Keratinocyte (primary cell): ENCODE results near the gene SLC30A3. TPM values are rescaled to one million over a fixed set of nuclear protein-coding genes. Genes with fewer than 3 reads are reported as not detected.

ENCODE experiments used
- DNase-seq: peaks from one replicate; pipeline ENCODE4 v3.0.0-alpha.2; 2011; ENCODE audit warnings: low read depth, missing footprints, low spot score
- FAIRE-seq: peaks from 2 replicates; lab custom pipeline; 2011; peaks lifted over from hg19 to GRCh38; lab: Jason Lieb, UNC
- H2AFZ ChIP-seq: 2 replicates; pipeline ENCODE4 v1.6.0; 2012; ENCODE audit warnings: low read length, control low read depth, inconsistent platforms; ENCODE audit not compliant: control insufficient read depth
- H3K27ac ChIP-seq: 2 replicates; pipeline ENCODE4 v1.5.1; 2011; ENCODE audit warnings: low read length; ENCODE audit not compliant: control insufficient read depth, insufficient read depth
- H3K27me3 ChIP-seq: 3 replicates; pipeline ENCODE4 v1.6.0; 2011; ENCODE audit warnings: low read length; ENCODE audit not compliant: control insufficient read depth, insufficient read depth; ENCODE audit errors: extremely low read depth
- H3K36me3 ChIP-seq, 2 experiments: 2 replicates in 1 of 2; 3 replicates in 1 of 2; pipeline ENCODE4 v1.5.1; 2011; ENCODE audit warnings: low read length in 2 of 2, mild to moderate bottlenecking in 1 of 2; ENCODE audit not compliant: control insufficient read depth in 2 of 2, insufficient read depth in 2 of 2; ENCODE audit errors: extremely low read depth in 1 of 2
- H3K4me1 ChIP-seq: 3 replicates; pipeline ENCODE4 v1.5.1; 2011; ENCODE audit warnings: low read length; ENCODE audit not compliant: control insufficient read depth, insufficient read depth; ENCODE audit errors: extremely low read depth
- H3K4me2 ChIP-seq: 3 replicates; pipeline ENCODE4 v1.6.0; 2011; ENCODE audit warnings: low read depth, low read length; ENCODE audit not compliant: control insufficient read depth, insufficient read depth; ENCODE audit errors: extremely low read depth
- H3K4me3 ChIP-seq, 3 experiments: fragments of 200-600 bp in 1 of 3; sonication (generic) in 1 of 3; 2 replicates in 2 of 3; 3 replicates in 1 of 3; pipeline ENCODE4 v1.5.1; 2011 to 2016; ENCODE audit warnings: low read length in 3 of 3, mild to moderate bottlenecking in 3 of 3, control low read depth in 2 of 3, inconsistent platforms in 1 of 3, low read depth in 1 of 3, mixed read lengths in 1 of 3, mixed run types in 1 of 3, moderate library complexity in 1 of 3; ENCODE audit not compliant: control insufficient read depth in 2 of 3, insufficient read depth in 2 of 3; ENCODE audit errors: extremely low read depth in 1 of 3
- H3K79me2 ChIP-seq: 2 replicates; pipeline ENCODE4 v1.6.0; 2012; ENCODE audit warnings: low read length; ENCODE audit not compliant: control insufficient read depth, insufficient read depth
- H3K9ac ChIP-seq: 3 replicates; pipeline ENCODE4 v1.6.0; 2011; ENCODE audit warnings: low read length; ENCODE audit not compliant: control insufficient read depth, insufficient read depth; ENCODE audit errors: extremely low read depth
- H3K9me1 ChIP-seq: 3 replicates; pipeline ENCODE4 v1.6.0; 2011; ENCODE audit warnings: low read length; ENCODE audit not compliant: control insufficient read depth, insufficient read depth; ENCODE audit errors: extremely low read depth
- H3K9me3 ChIP-seq: 2 replicates; pipeline ENCODE4 v1.5.1; 2012; ENCODE audit warnings: low read depth, low read length; ENCODE audit not compliant: control insufficient read depth
- H4K20me1 ChIP-seq: 3 replicates; pipeline ENCODE4 v1.6.0; 2011; ENCODE audit warnings: low read length; ENCODE audit not compliant: control insufficient read depth, insufficient read depth; ENCODE audit errors: extremely low read depth
- EZH2 ChIP-seq: IDR thresholded peaks from one replicate; pipeline ENCODE4 v1.6.1; 2012; ENCODE audit warnings: inconsistent platforms, mild to moderate bottlenecking, low read length, moderate library complexity
- dilution Hi-C: fragments of 300-500 bp; cut with MboI; formaldehyde crosslinking; loops from one replicate; pipeline ENCODE4 v1.7.0; 2020; ENCODE audit warnings: low sequenced_read_pairs; ENCODE audit not compliant: extremely low pct_ligation_motif_present
- polyA plus RNA-seq, 5 experiments: library from polyadenylated mRNA; depleted of rRNA in 3 of 5; stranded (reverse) in 3 of 5; stranded (forward) in 1 of 5; unstranded in 1 of 5; fragments of >200 nt; gene quantifications; 1 replicate in 1 of 5; 2 replicates in 3 of 5; 3 replicates in 1 of 5; pipeline versions ENCODE4 v1.2.1 to v1.2.3, GENCODE V29; 2011 to 2012; ENCODE audit warnings: missing spikeins in 2 of 5, low read depth in 1 of 5, low replicate concordance in 1 of 5
- TF ChIP-seq, protein P1 (sequence below), 3 experiments: IDR thresholded peaks in 1 of 3; conservative IDR thresholded peaks in 1 of 3; optimal IDR thresholded peaks in 1 of 3; 2 replicates in 2 of 3; 3 replicates in 1 of 3; pipeline versions ENCODE3 to v1.5.1; 2011; ENCODE audit warnings: low read length in 3 of 3, mild to moderate bottlenecking in 3 of 3, moderate library complexity in 2 of 3, control low read depth in 1 of 3, inconsistent platforms in 1 of 3; ENCODE audit not compliant: insufficient read depth in 2 of 3; ENCODE audit errors: extremely low read depth in 1 of 3

SLC30A3 gene
- polyA plus RNA-seq, 1 donor (not counting 4 experiments of a cell fraction or from before 2014, with no cell fraction given): not detected

DNA sequence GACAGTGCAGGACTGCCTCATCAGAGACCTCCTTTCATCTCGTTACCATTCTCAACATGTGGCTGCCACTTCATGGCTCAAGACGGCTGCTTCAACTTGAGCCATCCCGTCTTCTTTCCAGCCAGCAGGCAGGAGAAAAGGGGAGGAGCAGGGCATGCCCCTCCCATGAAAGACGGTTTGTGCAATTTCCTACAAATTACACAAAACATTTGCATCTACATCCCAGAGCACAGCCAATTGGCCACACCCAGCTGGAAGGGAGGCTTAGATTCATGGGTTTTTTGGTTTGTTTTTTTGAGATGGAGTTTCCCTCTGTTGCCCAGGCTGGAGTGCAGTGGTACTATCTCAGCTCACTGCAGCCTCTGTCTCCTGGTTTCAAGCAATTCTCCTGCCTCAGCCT is 33.6 kb upstream of the SLC30A3 start:
- Histone ChIP-seq H3K9me1 (no peaks in the 10 kb centered on the region), H3K9me3 (no peaks in the 10 kb centered on the region), H3K9ac (no peak overlapping the region), H3K4me2 (no peak overlapping the region), H2AFZ (no peak overlapping the region), H4K20me1 (no peaks in the 10 kb centered on the region), H3K36me3 (no peaks in the 10 kb centered on the region), H3K27me3 (peaks cover 4% of the 10 kb centered on the region), H3K79me2 (no peaks in the 10 kb centered on the region), H3K4me1 (peaks cover 8% of the 10 kb centered on the region), H3K4me3 (no peak overlapping the region), H3K27ac (no peak overlapping the region)
- TF ChIP-seq, protein P1, sequence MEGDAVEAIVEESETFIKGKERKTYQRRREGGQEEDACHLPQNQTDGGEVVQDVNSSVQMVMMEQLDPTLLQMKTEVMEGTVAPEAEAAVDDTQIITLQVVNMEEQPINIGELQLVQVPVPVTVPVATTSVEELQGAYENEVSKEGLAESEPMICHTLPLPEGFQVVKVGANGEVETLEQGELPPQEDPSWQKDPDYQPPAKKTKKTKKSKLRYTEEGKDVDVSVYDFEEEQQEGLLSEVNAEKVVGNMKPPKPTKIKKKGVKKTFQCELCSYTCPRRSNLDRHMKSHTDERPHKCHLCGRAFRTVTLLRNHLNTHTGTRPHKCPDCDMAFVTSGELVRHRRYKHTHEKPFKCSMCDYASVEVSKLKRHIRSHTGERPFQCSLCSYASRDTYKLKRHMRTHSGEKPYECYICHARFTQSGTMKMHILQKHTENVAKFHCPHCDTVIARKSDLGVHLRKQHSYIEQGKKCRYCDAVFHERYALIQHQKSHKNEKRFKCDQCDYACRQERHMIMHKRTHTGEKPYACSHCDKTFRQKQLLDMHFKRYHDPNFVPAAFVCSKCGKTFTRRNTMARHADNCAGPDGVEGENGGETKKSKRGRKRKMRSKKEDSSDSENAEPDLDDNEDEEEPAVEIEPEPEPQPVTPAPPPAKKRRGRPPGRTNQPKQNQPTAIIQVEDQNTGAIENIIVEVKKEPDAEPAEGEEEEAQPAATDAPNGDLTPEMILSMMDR (optimal IDR thresholded peaks at IDR 0.05 in 1 of 3, IDR thresholded peaks at IDR 0.05 in 1 of 3, conservative IDR thresholded peaks at IDR 0.05 in 1 of 3; ENCODE audit: extremely low read depth in 1 of 3, insufficient read depth in 2 of 3, low read length in 3 of 3): no peak
- no peak for TF ChIP-seq EZH2
- DNase-seq (no peak), FAIRE-seq (no peak)
- dilution Hi-C loops: no loop called here

DNA sequence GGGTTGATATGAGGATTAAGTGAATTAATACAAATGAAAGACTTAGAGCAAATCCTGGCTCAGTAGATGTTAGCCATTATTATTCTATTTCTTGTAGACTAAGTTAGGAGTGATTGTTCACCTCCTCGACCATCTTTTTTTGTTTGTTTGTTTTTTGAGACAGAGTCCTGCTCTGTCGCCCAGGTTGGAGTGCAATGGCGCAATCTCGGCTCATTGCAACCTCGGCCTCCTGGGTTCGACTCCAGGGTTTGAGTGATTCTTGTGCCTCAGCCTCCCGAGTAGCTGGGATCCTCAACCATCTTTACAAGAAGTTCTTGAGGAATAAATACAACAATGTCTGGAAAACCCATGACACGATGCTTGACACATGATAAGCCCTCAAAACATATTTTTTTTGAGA is 32.1 kb upstream of the SLC30A3 start:
- dilution Hi-C loops: no loop called here
- Histone ChIP-seq H3K9me3 (no peaks in the 10 kb centered on the region), H3K27me3 (peaks cover 4% of the 10 kb centered on the region), H3K4me1 (peaks cover 8% of the 10 kb centered on the region), H3K27ac (no peak overlapping the region), H4K20me1 (no peaks in the 10 kb centered on the region), H3K36me3 (no peaks in the 10 kb centered on the region), H3K79me2 (no peaks in the 10 kb centered on the region), H3K9ac (no peak overlapping the region), H3K4me3 (no peak overlapping the region), H3K9me1 (no peaks in the 10 kb centered on the region), H2AFZ (no peak overlapping the region), H3K4me2 (no peak overlapping the region)
- TF ChIP-seq, protein P1 (optimal IDR thresholded peaks at IDR 0.05 in 1 of 3, IDR thresholded peaks at IDR 0.05 in 1 of 3, conservative IDR thresholded peaks at IDR 0.05 in 1 of 3; ENCODE audit: extremely low read depth in 1 of 3, insufficient read depth in 2 of 3, low read length in 3 of 3): no peak
- TF ChIP-seq EZH2: no peak
- DNase-seq (no peak), FAIRE-seq (no peak)
